ENCODE results near the gene TNIK. TPM values are rescaled to one million over a fixed set of nuclear protein-coding genes. Genes with fewer than 3 reads are reported as not detected.

Gene TNIK
- total and polyA plus RNA-seq, 2 of the 13 experiments (the other 11 are each of a cell fraction or from before 2014, with no cell fraction given) = 0.15 to 0.22 TPM

DNA sequence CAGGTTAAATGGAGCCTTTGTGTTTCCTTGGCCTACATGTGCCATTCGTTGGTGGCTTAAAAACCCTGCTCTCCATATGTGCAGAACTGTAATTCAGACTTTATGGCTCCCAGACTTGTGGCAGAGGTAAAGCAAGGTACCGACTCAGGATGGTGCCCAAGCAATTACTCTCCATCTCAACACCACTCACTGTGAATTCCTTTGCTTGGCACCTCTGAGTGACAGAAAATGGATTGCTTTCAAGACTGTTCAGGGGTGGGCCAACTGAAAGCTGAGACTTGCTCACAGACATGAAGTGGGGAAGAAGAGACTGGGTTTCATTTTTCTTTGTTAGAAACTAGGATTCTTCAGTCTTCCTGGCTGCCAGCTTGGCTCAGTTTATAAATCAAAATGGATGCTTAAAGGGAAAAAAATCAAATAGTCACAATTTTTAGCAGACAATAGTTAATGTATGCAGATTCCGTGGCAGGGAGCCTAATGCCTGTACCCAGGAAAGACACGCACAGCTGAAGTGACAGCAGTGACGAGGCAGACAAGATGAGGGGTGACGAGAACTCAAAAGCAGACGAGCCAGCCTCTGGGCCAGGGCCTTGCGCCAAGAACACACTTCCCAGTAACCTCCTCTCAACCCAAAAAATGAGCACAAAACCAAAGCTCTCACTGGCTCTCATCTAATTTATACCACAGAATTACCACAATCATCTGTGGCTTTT lies 225.8 kb downstream of the TNIK start:
- in situ Hi-C loops (cut with HindIII; ENCODE audit: extremely low pct_ligation_motif_present, low pct_unique_long_range_greater_than_20kb) (no loop called here), intact Hi-C loops (cut with micrococcal nuclease; ENCODE audit: unreplicated experiment) (no loop called here)
- no peak overlapping the region for H3K4me3 ChIP-seq (replicated peaks in 1 of 3; ENCODE audit: insufficient read depth in 1 of 3, low read depth in 2 of 3, low read length in 3 of 3)
- no peaks in the 10 kb centered on the region for H3K79me2 ChIP-seq (ENCODE audit: insufficient read depth, low read length)
- H3K27me3 ChIP-seq (ENCODE audit: control insufficient read depth in 1 of 2, insufficient read depth in 2 of 2, low read length in 2 of 2) = peaks cover 0 to 4% of the 10 kb centered on the region in 2 experiments; a peak in 1 of 5 replicates
- H3K27ac ChIP-seq (ENCODE audit: extremely low read length, insufficient read depth, low read length) = no peak overlapping the region
- FAIRE-seq (no peak), DNase-seq (ENCODE audit: low spot score) (no peak), ATAC-seq (no peak)
- H3K9me3 ChIP-seq (ENCODE audit: low read length) = no peaks in the 10 kb centered on the region
- H3K36me3 ChIP-seq (replicated peaks in 1 of 2; ENCODE audit: control insufficient read depth in 1 of 2, insufficient read depth in 2 of 2, low read length in 2 of 2) = no peaks in the 10 kb centered on the region
- no peak overlapping the region for H3K4me2 ChIP-seq (ENCODE audit: low read depth, low read length)
- CTCF ChIA-PET (ENCODE audit: low intra/inter-chr PET ratio, low total read pairs) = no interaction called here
- H3K9ac ChIP-seq (ENCODE audit: insufficient read depth, low read depth, low read length) = no peak overlapping the region
- no peak for TF ChIP-seq ZNF576 (CRISPR knock-in tag; IDR thresholded peaks at IDR 0.05)
- no peak for TF ChIP-seq HNRNPLL (IDR thresholded peaks at IDR 0.05; ENCODE audit: low read depth, low read length, poor library complexity, severe bottlenecking)
- TF ChIP-seq JARID2 (CRISPR knock-in tag; IDR thresholded peaks at IDR 0.05; ENCODE audit: insufficient replicate concordance) = no peak
- TF ChIP-seq ZNF614 (CRISPR knock-in tag; IDR thresholded peaks at IDR 0.05; ENCODE audit: borderline replicate concordance) = no peak
- TF ChIP-seq ATRX (CRISPR knock-in tag; IDR thresholded peaks at IDR 0.05; ENCODE audit: borderline replicate concordance) = no peak
- no peak for TF ChIP-seq CENPBD1 (CRISPR knock-in tag; IDR thresholded peaks at IDR 0.05; ENCODE audit: borderline replicate concordance, low read depth)
- TF ChIP-seq ZNF10 (CRISPR knock-in tag; IDR thresholded peaks at IDR 0.05; ENCODE audit: borderline replicate concordance, low read depth) = no peak
- TF ChIP-seq REPIN1 (CRISPR knock-in tag; IDR thresholded peaks at IDR 0.05; ENCODE audit: borderline replicate concordance, low read depth) = no peak
- TF ChIP-seq ATAD3A (CRISPR knock-in tag; IDR thresholded peaks at IDR 0.05) = no peak
- TF ChIP-seq CREM (IDR thresholded peaks at IDR 0.05) = no peak
- no peak for TF ChIP-seq CREM (CRISPR knock-in tag; IDR thresholded peaks at IDR 0.05)
- no peak for TF ChIP-seq SNAPC4 (CRISPR knock-in tag; IDR thresholded peaks at IDR 0.05)
- TF ChIP-seq, protein P1, sequence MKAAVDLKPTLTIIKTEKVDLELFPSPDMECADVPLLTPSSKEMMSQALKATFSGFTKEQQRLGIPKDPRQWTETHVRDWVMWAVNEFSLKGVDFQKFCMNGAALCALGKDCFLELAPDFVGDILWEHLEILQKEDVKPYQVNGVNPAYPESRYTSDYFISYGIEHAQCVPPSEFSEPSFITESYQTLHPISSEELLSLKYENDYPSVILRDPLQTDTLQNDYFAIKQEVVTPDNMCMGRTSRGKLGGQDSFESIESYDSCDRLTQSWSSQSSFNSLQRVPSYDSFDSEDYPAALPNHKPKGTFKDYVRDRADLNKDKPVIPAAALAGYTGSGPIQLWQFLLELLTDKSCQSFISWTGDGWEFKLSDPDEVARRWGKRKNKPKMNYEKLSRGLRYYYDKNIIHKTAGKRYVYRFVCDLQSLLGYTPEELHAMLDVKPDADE (CRISPR knock-in tag; IDR thresholded peaks at IDR 0.05) = no peak
- TF ChIP-seq SAP130 (CRISPR knock-in tag; IDR thresholded peaks at IDR 0.05; ENCODE audit: low read depth) = no peak
- TF ChIP-seq PCBP1 (IDR thresholded peaks at IDR 0.05; ENCODE audit: borderline replicate concordance, low read depth, low read length) = no peak
- TF ChIP-seq ZNF3 (CRISPR knock-in tag; IDR thresholded peaks at IDR 0.05) = no peak
- TF ChIP-seq NR1H2 (CRISPR knock-in tag; IDR thresholded peaks at IDR 0.05; ENCODE audit: borderline replicate concordance, low read depth) = no peak
- peaks cover 10% of the 10 kb centered on the region; the same call in 1 of the 2 replicates for H3K4me1 ChIP-seq (ENCODE audit: insufficient read depth, low read length)
- no peak overlapping the region for H2AFZ ChIP-seq (ENCODE audit: low read length)
- WGBS (ENCODE audit: low lambda C conversion rate) = 69% methylated on average over 8 of the region's 8 CpGs
- H4K20me1 ChIP-seq (ENCODE audit: insufficient read depth, low read length) = no peaks in the 10 kb centered on the region
- POLR2A ChIA-PET = no interaction called here
- BruUV-seq (replicated peaks) = no TSS peak

All from HepG2 (cell line).